ENCODE results near the gene LRRC75A.
"Not testable (repeated sequence)": the region's sequence is repeated elsewhere in the genome, so short reads cannot be mapped to it uniquely, and the experiment has no call there.

The LRRC75A gene

DNA sequence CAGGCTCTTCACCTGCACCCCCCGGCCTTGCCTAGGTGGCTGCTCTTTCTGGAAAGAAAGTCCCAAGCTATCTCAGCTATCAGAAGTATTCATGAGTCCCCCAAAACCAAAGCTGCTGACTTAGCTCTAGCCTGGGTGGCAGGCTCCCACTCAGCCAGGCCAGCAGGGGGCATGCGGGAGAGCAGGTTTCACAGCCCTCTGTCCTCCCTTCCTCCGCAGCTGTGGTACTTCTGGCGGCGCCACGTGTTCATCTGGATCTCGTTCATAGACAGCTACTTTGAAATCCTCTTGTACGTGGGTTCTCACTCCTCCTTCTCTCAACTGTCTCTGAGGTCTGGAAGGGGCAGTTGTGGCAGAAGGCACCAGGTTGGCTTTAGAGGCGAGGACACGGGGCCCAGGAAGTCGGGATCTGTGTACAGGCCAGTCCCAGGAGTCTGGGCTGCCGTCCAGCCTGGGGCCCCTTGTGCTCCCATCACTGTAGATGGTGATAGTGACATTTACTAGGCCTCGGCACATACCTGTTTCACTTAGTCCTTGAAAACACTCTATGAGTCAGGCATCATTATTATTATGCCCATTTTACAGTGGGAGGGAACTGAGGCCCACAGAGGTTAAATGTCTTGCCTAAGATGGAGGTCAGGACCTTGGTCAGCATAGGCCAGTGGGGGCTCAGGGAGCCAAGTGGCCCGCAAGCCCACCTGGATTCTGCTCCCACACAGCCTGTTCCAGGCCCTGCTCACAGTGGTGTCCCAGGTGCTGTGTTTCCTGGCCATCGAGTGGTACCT, 63.7 kb downstream of the LRRC75A start:
- DNase-seq, result peak in 5 of 6 experiments; percentile 14 to 33 (median 21)

DNA sequence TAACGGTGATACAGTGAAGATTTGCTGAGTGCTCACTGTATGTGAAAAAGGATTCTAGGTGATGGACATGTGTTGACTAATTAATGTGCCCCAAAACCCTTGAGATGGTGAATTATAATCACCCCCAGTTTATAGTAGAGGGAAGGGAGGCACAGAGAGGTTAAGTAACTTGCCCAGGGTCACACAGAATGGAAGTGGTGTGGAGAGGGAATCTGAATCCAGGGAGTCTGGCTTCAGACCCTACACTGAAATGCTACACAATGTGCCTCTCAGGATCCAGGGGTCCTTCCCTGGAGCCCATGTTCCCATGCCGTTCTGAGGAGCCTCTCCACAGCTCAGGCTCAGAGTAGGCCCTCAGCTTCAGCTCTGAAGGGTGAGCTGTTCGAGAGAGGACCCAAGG, 65.0 kb downstream of the LRRC75A start:
- no peak for DNase-seq

DNA sequence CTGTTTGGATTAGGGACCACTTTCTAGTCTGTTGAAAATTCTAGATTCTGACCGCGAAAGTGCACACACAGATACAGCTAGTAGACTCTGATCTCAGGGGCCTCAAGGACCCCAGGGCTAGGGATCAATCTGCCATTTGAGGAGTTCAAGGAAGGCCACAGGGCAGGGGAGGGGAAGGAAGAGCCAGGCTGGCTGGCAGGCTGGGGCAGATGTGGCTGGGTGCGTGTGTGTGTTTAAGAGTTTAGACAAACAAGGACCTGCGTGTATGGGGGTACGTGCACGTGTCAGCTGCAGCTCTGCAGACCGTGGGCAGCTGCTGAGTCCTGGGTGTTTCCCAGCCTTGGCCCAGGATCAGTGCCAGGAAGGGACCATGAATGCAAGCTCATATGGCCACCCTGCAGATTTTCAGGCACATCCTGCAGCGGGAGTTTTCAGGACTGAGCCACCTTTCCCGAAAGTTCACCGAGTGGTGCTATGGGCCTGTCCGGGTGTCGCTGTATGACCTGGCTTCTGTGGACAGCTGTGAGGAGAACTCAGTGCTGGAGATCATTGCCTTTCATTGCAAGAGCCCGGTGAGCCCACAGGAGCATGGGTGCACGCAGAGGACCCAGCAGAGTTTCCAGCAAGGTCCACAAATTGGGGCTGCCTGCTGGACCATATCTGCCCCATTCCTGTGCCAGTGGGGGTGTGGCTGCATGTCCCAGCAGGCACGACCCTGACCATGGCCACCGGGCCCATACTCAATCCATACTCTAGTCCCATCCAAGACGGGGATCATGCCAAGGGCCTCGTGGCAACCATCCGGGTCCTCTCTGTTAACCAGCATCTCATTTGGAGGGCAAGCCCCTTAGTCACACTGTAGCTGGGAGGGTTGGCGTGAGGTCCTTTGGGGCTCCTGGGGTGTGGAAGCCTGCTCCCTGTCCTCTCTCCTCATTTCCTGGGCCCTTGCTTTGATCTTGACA, 66.0 kb downstream of the LRRC75A start:
- no peak for DNase-seq

DNA sequence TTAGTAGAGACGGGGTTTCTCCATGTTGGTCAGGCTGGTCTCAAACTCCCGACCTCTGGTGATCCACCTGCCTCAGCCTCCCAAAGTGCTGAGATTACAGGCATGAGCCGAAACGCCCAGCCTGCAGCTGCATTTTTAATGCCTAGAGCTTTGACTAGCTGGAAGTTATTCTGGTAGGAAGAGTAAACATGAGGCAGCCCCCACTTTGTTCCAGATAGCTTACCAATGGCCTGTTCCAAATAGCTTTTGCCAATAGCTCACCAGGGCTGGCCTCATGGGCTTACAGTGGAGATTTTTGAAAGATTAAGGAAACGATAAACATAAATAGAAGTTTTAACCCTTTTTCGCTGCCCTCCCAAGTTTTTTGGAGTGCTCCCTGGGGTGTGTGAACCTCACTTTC, 66.8 kb downstream of the LRRC75A start:
- no peak for DNase-seq

DNA sequence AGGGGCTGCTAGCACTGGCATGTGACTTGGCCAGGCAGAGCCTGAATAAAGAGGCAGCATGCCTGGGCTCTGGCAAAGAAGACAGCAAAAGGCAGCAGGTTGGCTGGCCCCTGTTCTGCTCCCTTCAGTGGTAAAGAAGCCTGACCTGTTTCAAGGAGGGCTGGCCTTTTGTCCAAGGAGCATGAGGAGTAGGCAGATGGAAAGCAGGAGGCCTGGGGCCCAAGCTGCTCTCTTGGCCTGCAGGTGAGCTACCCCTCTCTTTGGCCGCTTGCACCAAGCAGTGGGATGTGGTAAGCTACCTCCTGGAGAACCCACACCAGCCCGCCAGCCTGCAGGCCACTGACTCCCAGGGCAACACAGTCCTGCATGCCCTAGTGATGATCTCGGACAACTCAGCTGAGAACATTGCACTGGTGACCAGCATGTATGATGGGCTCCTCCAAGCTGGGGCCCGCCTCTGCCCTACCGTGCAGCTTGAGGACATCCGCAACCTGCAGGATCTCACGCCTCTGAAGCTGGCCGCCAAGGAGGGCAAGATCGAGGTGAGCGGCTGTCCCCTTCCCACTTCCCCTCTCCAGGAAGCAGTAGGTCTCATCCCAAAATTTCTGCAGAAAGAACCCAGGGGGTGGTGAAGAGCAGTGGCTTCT, 68.6 kb downstream of the LRRC75A start:
- no peak for DNase-seq

DNA sequence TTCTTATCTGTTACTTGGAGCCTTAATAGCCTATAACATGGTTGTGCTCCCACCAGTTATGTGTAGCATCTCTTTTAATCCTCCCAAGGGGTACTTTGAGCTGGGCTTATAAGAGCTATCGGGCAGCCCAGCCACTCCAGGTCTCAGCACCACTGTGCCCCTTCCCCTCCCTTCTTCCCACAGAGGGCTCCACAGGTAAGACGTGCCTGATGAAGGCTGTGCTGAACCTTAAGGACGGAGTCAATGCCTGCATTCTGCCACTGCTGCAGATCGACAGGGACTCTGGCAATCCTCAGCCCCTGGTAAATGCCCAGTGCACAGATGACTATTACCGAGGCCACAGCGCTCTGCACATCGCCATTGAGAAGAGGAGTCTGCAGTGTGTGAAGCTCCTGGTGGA, 69.6 kb downstream of the LRRC75A start:
- no peak for DNase-seq

DNA sequence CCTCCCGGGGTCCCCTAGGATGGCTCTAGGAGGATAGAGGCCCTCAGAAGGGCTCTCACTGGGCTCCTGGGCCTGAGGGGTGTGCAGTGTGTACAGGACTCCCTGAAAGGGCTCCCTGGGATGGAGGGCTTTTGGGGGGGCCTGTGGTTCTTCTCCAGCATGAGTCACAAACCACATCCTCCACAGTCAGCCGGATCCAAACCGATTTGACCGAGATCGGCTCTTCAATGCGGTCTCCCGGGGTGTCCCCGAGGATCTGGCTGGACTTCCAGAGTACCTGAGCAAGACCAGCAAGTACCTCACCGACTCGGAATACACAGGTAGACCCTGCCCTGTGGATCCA, 72.1 kb downstream of the LRRC75A start:
- no peak for DNase-seq

DNA sequence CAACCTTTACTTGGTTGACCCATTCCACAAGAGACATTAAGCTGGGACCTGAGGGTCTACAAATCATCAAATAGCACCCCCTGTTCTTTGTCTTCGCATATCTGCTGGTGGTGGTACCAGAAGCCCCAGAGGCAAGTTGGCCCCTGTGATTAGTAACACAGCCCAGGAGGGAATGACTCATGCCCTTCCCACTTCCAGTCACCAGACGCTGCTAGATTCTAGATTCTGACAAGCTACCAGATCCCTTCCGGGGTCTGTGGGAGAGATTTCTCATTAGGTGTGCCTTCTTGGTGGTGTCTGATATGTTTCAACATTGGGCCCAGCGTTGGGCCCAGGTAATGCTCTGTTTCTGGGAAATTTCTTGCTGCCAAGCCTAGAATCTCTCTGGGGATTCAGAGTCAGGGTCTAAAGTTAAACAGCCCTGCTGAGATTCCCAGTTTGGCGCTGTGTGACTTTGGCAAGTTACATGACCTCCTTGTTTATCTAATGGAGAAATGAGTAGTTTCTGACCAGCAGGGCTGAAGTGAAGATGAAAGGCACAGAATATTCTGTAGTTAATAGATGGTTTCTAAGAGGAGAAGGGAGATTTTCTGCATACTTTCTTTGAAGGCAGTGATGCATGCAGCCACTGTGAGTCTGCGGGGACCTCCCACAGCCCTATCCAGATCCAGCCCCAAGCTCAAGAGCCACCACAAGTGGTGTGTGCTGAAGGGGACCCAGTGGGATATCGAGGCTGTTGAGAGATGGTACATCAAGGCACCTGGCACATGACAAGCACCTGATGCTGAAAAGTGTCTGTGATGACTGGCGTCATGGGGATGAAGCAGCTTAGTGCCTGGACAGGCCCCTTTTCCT, 72.7 kb downstream of the LRRC75A start:
- no peak for DNase-seq

DNA sequence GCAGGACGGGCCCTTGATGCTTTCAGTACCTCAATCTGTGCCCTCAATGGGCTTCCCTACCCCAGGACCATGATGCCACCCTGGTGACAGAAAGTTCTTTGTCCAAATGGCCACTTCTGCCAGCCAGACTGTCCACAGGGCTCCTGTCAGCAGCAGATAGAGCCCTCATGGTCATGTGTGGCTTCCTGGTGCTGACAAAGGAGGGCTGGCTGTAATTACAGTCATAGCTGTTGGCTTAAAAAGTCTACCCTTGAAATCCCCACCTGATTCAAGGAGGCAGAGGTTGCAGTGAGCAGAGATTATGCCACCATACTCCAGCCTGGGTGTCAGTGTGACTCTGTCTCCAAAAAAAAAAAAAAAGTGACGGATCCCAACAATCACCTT, 73.3 kb downstream of the LRRC75A start:
- DNase-seq, result no peak

DNA sequence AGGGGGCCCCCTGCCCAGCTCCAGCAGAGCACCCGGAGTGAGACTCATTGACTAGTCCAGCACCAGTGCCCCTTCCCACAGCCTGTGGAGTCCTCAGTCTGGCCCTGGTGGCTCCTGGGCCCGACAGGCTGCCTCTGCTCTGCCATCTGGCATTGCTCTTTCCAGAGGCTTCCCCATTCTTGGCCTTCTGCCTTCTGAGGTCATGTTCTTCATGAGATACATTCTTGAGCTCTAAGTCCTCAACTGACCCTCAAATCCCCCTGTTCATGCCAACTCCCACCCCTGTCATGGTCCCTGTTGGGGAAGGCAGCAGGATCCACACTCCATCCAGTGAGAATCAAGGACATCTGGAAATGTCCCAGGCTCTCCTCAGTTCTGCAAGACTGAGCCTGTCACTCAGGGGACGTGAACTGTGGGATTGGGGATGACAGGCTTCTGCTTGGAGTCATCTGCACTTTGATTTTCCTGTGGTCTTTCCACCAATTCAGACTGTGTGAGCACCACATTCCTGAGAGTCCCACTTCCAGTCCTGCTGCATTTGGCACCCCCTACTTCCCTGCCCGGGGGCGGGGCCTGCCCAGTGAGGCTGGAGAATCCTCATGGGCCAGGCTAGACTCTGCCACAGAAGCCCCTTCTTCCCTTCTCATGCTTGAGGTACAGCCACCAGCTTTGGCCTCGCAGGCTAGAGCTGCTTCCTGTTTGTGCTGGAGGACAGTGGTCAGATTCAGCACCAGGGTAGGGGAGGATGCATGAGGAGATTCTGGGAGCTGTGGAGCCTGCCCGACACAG, 73.9 kb downstream of the LRRC75A start:
- no peak for DNase-seq

DNA sequence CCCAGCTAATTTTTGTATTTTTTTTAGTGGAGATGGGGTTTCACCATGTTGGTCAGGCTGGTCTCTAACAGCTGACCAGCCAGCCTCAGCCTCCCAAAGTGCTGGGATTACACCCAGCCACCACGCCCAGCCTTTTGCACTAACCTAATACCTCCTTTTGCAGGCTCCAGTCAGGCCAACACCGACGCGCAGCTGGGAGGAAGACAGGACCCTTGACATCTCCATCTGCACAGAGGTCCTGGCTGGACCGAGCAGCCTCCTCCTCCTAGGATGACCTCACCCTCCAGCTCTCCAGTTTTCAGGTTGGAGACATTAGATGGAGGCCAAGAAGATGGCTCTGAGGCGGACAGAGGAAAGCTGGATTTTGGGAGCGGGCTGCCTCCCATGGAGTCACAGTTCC, 74.6 kb downstream of the LRRC75A start:
- no peak for DNase-seq

DNA sequence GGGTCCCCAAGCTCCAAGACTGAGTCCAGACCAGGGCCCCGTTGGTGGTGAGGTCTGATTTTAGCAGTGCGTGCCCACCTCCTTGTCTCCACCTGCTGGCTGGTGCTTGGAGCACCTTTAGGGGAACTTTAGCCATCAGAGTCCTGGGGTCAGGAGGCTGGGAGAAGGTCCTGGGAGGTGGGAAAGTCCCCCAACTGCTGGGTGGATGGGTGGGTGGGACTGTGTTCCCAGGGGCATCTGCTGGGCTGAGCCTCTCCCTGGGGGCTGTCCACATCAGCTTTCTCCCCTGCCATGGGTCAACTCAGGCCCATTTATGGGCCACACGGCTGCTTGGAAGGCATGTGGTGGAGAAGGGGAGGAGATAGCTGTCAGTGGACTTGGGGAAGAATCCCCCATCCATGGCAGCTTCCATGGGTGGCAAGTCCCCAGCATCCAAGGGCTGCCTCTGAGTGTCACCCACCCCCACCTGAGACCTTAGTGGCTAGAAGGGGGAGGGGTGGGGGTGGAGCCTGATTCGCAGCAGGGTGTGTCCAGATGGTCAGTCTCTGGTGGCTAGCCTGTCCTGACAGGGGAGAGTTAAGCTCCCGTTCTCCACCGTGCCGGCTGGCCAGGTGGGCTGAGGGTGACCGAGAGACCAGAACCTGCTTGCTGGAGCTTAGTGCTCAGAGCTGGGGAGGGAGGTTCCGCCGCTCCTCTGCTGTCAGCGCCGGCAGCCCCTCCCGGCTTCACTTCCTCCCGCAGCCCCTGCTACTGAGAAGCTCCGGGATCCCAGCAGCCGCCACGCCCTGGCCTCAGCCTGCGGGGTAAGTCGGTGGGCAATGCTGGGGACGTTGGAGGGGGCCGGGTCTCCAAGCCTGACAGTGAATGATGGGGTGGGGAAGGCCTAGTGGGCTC, 76.7 kb downstream of the LRRC75A start, which contains the start of gene TRPV2:
Gene TRPV2, plus strand, starts transcription at position 541 of the 894 bp plus-strand sequence. CDS start 2,098 bp downstream, outside the sequence.
- peak in 4 of 6 experiments; percentile 29 to 49 (median 36) for DNase-seq

DNA sequence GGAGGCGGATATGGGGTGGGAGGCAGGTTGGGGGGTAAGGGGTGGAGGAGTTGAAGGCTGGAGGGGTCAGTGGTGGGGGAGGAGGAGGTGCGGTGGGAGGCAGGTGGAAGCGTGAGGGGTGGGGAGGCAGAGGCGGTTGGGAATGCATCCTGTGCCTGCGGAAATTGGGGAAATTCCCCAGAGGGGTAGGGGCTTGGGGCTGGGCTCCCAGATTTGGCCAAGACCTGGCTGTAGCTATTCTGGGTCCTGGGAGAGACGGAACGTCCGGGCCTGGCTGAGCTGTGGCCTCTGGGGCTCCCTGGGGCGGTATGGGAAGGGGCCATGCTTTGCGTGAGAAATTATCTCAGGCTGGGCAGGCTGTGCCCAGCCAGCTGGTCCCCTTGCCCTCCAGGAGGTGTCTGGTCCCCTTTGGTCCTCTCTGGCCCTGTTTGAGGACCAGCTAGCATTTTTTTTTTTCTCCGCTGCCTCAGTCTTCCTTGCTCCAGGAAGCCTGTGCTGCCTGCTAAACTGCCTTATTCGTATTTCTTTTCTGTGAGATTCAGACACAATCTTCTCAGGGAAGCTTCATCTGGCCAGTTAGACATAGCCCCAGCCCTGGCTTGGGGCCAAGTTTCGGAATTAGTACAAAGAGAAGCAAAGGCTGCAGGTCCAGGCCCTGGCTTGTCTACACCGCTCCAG, 83.9 kb downstream of the LRRC75A start:
- no peak for DNase-seq

DNA sequence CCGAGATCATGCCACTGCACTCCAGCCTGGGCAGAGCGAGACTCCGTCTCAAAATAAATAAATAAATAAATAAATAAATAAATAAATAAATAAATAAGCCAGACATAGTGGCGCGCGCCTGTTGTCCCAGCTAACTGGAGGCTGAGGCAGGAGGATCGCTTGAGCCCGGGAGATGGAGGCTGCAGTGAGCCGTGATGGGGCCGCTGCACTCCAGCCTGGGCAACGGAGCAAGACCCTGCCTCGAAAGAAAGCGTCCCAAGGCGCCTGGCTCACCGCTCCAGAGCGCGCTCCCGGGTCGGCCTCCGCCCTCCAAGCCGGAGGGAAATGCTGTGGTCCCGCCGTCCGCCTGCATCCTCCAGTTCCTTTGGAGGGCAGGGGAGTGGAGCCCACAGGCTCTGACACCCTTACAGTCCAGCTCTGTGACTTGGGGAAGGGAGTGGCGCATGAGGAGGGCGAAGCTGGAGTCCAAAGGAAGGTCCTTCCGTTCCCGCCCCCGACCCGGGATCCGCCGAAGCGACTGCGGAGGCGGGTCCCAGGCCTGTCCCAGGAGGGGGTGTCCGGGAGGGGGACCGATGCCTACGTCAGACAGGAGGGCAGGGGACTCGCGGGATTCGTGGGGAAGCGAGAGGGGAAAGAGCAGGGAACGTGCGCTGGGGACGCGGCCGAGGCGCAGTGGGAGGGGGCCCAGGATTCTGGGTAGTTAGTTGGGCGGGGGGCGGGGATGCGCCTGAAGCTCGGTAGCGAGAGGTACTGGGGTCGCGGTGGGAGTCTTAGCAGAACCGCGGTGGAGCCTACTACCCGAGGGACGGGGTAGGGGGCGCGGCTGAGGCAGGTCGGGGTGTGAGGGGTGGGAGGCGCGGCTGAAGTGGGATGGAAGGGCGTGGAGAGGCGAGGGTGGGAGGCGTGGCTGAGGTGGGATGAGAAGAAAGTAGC, 85.0 kb downstream of the LRRC75A start:
- peak in 1 of 6 experiments; percentile 8 for DNase-seq

DNA sequence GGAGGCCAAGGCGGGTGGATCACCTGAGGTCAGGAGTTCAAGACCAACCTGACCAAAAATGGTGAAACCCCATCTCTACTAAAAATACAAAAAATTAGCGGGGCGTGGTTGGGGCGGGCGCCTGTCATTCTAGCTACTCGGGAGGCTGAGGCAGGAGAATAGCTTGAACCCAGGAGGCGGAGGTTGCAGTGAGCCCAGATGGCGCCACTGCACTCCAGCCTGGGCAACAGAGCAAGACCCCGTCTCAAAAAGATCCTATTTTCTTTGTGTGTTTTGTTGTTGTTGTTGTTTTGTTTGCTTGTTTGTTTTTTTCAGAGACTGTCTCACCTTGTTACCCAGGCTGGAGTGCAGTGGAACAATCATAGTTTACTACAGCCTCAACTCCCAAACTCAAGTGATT, 88.1 kb downstream of the LRRC75A start:
- DNase-seq, result not testable (repeated sequence)

DNA sequence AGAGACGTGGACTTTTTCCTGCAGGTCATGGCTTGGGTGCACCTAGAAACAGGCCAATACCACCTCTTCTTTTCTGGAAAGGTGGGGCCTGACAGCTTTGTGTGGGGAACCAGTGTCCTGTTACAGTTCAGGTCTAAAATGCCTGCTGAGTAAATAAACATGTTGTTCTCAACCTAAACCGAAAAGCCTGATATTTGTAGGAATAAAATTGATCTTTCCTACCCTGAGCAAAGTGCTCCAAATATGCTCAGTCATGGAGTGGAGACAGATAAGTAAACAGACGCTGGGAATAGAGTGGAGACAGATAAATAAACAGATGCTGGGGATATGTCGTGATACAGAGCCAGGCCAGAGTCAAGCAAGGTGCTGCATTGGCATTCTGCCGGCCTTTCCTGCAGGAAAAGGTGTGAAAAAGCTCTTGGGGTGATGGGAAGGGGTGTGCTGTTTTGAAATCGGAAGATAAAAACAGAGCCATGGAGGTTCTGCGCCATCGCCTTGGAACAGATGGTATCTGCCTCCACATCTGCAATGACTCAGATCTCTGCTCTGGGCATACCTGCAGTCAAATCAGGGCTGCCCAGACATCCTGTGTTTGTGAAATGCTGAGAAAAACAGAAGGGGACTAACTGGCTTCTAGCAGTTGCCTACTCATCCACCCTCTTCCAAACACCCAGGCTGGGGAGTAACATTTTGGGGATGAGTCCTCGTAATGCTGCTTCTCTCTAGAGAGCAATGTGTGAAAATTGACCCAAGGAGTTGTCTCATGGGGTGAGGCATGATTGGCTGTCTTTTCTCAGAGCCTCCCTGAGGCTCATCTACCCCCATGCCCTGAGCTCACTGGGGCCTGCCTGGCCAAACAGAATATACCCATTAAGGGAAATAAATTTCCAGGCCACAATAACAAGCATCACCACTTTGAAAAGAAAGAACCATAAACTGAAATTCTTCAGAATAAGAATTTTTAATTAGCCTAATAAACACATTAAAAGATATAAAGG, 93.4 kb downstream of the LRRC75A start:
- no peak for DNase-seq

DNA sequence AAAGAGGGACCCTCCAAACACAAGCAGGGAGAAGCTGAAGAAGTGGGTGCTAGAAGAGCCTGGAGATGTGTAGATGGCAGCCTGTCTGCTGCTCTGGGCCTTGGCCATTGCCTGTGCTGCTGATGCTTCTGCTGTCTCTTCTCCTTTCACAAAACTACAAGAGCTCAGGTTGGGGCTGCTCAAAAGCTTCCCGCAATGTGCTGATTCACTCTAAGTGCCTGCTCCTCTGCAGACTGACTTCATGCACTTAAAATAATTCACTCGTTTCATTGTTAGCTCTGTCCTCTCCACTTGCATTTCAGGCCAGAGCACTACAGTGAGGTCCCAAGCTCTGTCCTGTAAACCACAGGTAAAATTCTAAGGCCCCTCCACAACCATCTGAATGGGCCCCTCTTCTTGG, 95.3 kb downstream of the LRRC75A start:
- DNase-seq, result not testable (repeated sequence)

Measured in stimulated activated naive CD4-positive, alpha-beta T cell (primary cell).